ENCODE measurements around the gene PHLDB3. TPM values are rescaled to one million over a fixed set of nuclear protein-coding genes. Genes with fewer than 3 reads are reported as not detected.
A peak's percentile ranks its signal among the peaks of the same experiment; 100 is the strongest.

PHLDB3 gene
- total RNA-seq, 1 experiment from 2014 or later = 29.0 TPM

DNA sequence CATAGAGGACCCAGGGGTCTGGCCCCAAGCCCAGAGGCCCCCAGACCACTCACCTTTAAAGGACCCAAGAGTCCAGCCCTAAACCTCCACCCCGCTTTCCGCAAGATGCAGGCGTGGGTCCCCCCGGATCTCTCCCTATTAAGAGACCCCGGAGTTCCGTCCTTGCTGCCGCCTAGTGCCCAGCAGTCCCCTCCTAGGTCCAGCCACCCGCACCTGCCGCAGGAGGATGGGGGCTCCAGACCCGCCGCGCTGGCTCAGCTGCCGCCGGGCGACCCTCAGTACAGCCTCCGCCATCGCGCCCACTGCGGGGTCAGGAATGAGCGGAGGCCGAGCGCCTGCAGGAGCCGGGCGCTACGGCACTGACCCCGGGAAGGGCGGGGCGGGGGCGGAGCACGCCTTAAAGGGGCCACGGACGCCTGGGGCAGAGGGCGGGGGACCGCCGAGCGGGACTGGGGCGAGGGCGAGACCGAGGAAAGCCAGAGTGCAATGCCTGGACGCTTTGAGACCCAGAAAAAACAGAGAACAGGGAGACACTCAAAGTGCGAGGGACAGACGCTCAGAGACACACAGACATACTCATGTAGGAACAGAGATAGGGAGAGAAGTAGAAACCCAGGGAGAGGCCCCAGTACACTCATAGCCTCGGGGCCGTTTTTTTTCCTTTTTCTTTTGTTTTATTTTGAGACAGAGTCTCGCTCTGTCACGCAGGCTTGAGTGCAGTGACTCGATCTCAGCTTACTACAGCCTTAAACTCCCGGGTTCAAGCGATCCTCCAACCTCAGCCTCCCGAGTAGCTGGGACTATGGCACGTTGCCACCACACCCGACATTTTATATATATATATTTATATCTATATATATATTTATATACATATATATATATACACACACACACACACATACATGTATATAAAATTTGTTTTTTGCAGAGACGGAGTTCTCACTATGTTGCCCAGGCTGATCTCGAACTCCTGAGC is 22.6 kb upstream of the PHLDB3 start, which contains the start of gene ETHE1:
ETHE1 (minus strand) TSS at position 318 of the 976 bp plus-strand sequence; CDS start at position 294, 24 bp downstream.
- TF ChIP-seq EZH2phosphoT487 (IDR thresholded peaks at IDR 0.05; ENCODE audit: borderline replicate concordance, low read length) (no peak), EZH2 (IDR thresholded peaks at IDR 0.05; ENCODE audit: low read length, unreplicated experiment) (no peak)
- TF ChIP-seq, protein P1, sequence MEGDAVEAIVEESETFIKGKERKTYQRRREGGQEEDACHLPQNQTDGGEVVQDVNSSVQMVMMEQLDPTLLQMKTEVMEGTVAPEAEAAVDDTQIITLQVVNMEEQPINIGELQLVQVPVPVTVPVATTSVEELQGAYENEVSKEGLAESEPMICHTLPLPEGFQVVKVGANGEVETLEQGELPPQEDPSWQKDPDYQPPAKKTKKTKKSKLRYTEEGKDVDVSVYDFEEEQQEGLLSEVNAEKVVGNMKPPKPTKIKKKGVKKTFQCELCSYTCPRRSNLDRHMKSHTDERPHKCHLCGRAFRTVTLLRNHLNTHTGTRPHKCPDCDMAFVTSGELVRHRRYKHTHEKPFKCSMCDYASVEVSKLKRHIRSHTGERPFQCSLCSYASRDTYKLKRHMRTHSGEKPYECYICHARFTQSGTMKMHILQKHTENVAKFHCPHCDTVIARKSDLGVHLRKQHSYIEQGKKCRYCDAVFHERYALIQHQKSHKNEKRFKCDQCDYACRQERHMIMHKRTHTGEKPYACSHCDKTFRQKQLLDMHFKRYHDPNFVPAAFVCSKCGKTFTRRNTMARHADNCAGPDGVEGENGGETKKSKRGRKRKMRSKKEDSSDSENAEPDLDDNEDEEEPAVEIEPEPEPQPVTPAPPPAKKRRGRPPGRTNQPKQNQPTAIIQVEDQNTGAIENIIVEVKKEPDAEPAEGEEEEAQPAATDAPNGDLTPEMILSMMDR (conservative IDR thresholded peaks at IDR 0.05; ENCODE audit: low read depth, low read length) = no peak
- DNase-seq (peak; percentile 54), ATAC-seq (peak; percentile 66)
- peak within 1 kb of the TSS; percentile 89 for H2AFZ ChIP-seq (ENCODE audit: low read length)
- intact Hi-C loops (cut with micrococcal nuclease) = no loop called here
- no peaks in the 10 kb centered on the region for H4K20me1 ChIP-seq (ENCODE audit: low read length)
- no peak within 1 kb of the TSS for H3K27ac ChIP-seq (ENCODE audit: low read length)
- no peaks in the 10 kb centered on the region for H3K27me3 ChIP-seq (ENCODE audit: low read length)
- no peaks in the 10 kb centered on the region for H3K36me3 ChIP-seq (ENCODE audit: low read depth, low read length)
- H3K9me3 ChIP-seq (ENCODE audit: low read length) = no peaks in the 10 kb centered on the region
- CTCF ChIA-PET = no interaction called here
- peaks cover 13% of the 10 kb centered on the region for H3K4me1 ChIP-seq (ENCODE audit: insufficient read depth, low read length)
- peaks cover 29% of the 10 kb centered on the region for H3K79me2 ChIP-seq (ENCODE audit: low read length)
- peak within 1 kb of the TSS; percentile 98 for H3K4me3 ChIP-seq (ENCODE audit: low read length)
- BruUV-seq (replicated peaks) = no TSS peak
- H3K4me2 ChIP-seq (ENCODE audit: low read length) = peak within 1 kb of the TSS; percentile 88
- H3K9me2 ChIP-seq (replicated peaks; ENCODE audit: low read length) = no peaks in the 10 kb centered on the region
- no peaks in the 10 kb centered on the region for H3F3A ChIP-seq (ENCODE audit: low read length, unreplicated experiment)
- H3K9ac ChIP-seq (ENCODE audit: low read length) = peak within 1 kb of the TSS; percentile 71
- POLR2A ChIA-PET (ENCODE audit: unreplicated experiment) = no interaction called here

DNA sequence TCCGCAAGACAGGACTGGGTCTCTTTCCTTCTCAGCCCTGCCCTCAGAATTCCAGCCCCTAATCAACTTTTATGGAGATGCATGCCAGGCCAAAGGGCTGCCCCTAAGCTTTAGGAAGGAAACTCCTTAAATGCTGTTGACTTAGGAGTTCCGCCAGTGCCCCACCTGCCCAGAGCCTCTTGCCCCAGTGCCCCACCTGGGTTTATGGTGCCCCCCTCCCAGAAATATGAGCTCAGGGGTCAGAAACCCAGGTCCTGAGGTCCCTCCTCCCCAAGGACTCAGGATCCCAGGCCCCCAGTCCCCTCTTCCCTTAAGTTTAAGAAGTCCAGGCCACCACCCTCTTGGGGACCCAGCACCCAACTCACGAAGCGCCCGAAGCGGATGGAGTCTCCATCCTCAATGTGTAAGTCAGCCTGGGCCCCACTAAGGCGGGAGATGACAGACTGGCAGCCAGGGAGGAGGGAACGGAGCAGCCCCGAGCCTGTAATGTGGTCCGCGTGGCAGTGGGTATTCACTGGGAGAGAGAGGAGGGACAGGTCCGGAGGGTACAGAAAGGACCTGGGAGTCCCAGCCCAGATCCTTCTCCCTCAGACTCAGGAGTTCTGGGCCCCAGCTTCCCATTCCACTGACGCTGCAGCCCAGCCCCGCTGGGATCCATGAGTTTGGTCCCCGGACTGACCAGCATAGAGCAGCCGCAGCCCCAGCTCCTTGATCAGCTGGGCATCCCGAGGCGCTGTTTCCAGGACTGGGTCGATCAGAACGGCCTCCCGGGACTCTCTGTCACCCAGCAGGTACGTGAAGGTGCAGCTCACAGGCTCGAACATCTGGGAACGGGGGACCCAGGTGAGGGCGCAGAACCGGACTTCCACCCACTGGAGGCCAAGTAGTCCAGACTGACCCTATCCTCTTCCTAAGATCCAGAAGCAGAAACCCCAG is 21.6 kb upstream of the PHLDB3 start:
- Histone ChIP-seq H3K27ac (ENCODE audit: low read length) (peak overlapping the region; percentile 18; the same call in 1 of the 2 replicates), H3K79me2 (ENCODE audit: low read length) (peaks cover 29% of the 10 kb centered on the region), H2AFZ (ENCODE audit: low read length) (peak overlapping the region; percentile 89; the same call in 1 of the 2 replicates), H3K9me3 (ENCODE audit: low read length) (no peaks in the 10 kb centered on the region), H3F3A (ENCODE audit: low read length, unreplicated experiment) (no peaks in the 10 kb centered on the region), H3K27me3 (ENCODE audit: low read length) (no peaks in the 10 kb centered on the region), H3K4me1 (ENCODE audit: insufficient read depth, low read length) (peaks cover 12% of the 10 kb centered on the region; the same call in 1 of the 2 replicates), H3K4me3 (ENCODE audit: low read length) (peak overlapping the region; percentile 98), H3K9me2 (replicated peaks; ENCODE audit: low read length) (no peaks in the 10 kb centered on the region), H3K36me3 (ENCODE audit: low read depth, low read length) (no peaks in the 10 kb centered on the region), H4K20me1 (ENCODE audit: low read length) (no peaks in the 10 kb centered on the region), H3K9ac (ENCODE audit: low read length) (peak overlapping the region; percentile 71), H3K4me2 (ENCODE audit: low read length) (peak overlapping the region; percentile 88)
- DNase-seq (peak; percentile 18), ATAC-seq (peak; percentile 36)
- TF ChIP-seq, protein P1 (conservative IDR thresholded peaks at IDR 0.05; ENCODE audit: low read depth, low read length) = no peak
- TF ChIP-seq EZH2phosphoT487 (IDR thresholded peaks at IDR 0.05; ENCODE audit: borderline replicate concordance, low read length) (no peak), EZH2 (IDR thresholded peaks at IDR 0.05; ENCODE audit: low read length, unreplicated experiment) (no peak)
- intact Hi-C loops (cut with micrococcal nuclease) = no loop called here
- ChIA-PET POLR2A (ENCODE audit: unreplicated experiment) (no interaction called here), CTCF (no interaction called here)
- TSS peak; percentile 50 for BruUV-seq (replicated peaks)

All from PC-3 (cell line).